Measurements from ENCODE around the gene ZSCAN1. TPM values are rescaled to one million over a fixed set of nuclear protein-coding genes. Genes with fewer than 3 reads are reported as not detected.

Gene ZSCAN1
- total RNA-seq, 4 donors from 2014 or later: 0.23 TPM; not detected in 3

DNA sequence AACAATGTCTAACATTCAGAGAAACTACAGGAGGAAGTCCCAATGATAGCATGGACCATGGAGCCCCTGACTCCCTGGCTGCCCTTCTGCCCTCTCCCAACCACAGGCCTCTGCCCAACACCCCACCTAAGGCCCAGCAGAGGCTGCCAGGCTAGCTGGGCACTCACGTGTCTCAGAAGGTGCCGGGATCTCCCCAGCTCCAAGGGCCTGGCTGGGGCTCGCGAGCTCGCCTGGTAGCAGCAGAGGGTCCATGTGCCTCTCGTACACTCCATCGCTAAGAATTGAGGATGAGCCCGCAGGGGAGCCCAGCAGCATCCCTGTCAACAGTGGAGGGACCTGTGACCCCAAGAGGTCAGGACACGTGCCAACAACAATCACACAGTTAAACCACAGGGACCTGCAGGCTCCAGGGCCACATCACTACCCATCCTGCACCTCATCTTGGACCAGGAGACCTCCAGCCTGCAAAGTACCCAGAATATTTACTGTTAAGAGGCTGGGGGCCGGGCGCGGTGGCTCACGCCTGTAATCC is 54.8 kb downstream of the ZSCAN1 start:
- WGBS, 2 donors: 94 to 98% methylated on average over 12 to 13 of the region's 13 CpGs
- no peak for DNase-seq (ENCODE audit: low spot score in 2 of 2)
- TF ChIP-seq, protein P1, sequence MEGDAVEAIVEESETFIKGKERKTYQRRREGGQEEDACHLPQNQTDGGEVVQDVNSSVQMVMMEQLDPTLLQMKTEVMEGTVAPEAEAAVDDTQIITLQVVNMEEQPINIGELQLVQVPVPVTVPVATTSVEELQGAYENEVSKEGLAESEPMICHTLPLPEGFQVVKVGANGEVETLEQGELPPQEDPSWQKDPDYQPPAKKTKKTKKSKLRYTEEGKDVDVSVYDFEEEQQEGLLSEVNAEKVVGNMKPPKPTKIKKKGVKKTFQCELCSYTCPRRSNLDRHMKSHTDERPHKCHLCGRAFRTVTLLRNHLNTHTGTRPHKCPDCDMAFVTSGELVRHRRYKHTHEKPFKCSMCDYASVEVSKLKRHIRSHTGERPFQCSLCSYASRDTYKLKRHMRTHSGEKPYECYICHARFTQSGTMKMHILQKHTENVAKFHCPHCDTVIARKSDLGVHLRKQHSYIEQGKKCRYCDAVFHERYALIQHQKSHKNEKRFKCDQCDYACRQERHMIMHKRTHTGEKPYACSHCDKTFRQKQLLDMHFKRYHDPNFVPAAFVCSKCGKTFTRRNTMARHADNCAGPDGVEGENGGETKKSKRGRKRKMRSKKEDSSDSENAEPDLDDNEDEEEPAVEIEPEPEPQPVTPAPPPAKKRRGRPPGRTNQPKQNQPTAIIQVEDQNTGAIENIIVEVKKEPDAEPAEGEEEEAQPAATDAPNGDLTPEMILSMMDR (IDR thresholded peaks at IDR 0.05): no peak
- TF ChIP-seq POLR2A (IDR thresholded peaks at IDR 0.05): no peak
- no peak overlapping the region for H3K4me3 ChIP-seq (ENCODE audit: low read depth, poor library complexity, severe bottlenecking)
- intact Hi-C loops (cut with DNase I; ENCODE audit: low total_unique reads): no loop called here

- 97 to 100% methylated on average over 16 of the region's 16 CpGs for WGBS, 2 donors
Observed at GRCh38 chr19:58089846-58090245, 56.0 kb downstream of the ZSCAN1 start.

DNA sequence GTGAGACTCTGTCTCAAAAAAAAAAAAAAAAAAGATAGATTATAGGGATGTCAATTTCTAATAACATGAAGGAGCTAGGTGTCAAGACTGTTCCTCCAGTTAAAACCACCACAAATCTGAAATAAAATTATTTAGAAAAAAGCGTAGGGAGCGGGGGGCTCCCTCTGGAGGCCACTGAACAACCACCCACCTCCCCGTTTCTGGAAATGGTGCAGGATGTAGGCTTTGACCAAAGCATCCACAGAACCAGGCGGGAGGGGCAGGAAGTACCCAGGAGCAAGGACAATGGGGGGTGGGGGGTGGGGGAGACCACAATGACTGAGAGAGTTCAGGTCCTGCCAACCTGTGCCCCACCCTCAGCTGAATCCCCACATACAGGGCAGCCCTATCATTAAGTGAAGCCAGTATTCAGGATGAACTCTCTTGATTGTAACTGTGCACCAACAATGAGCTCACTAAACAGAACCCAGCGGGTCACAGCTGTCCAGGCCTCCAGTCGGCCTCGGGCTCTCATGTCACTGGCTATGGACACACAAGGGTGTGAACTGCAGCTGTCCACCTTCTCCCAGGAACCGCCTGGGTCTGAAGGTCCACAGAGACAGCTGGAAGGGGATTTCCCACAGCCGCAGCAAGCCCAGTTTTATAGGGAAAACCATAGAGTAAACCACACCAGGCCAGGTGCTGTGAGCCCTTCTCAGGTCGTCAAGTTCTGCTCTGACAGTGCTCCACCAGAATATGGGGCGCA is 57.6 kb downstream of the ZSCAN1 start:
- TF ChIP-seq, protein P1 (IDR thresholded peaks at IDR 0.05): no peak
- TF ChIP-seq POLR2A (IDR thresholded peaks at IDR 0.05): no peak
- intact Hi-C loops (cut with DNase I; ENCODE audit: low total_unique reads): loop anchor here (5.0 kb wide), 1 partner anchor 216 kb away; the partner anchor contains the start of gene ERVK3-1
- 83% methylated on average over 7 to 10 of the region's 11 CpGs for WGBS, 2 donors
- H3K4me3 ChIP-seq (ENCODE audit: low read depth, poor library complexity, severe bottlenecking): no peak overlapping the region
- no peak for DNase-seq (ENCODE audit: low spot score in 2 of 2)

More at GRCh38 chr19:58089846-58090245, 56.0 kb downstream of the ZSCAN1 start:
- intact Hi-C loops (cut with DNase I; ENCODE audit: low total_unique reads): loop anchor here (5.0 kb wide), 1 partner anchor 217 kb away; the partner anchor contains the start of gene ERVK3-1
- no peak overlapping the region for H3K4me3 ChIP-seq (ENCODE audit: low read depth, poor library complexity, severe bottlenecking)
- no peak for TF ChIP-seq POLR2A (IDR thresholded peaks at IDR 0.05)
- TF ChIP-seq, protein P1 (IDR thresholded peaks at IDR 0.05): no peak
- no peak for DNase-seq (ENCODE audit: low spot score in 2 of 2)

- H3K4me3 ChIP-seq (ENCODE audit: low read depth, poor library complexity, severe bottlenecking): no peak overlapping the region
- no peak for TF ChIP-seq POLR2A (IDR thresholded peaks at IDR 0.05)
- TF ChIP-seq, protein P1 (IDR thresholded peaks at IDR 0.05): no peak
- DNase-seq (ENCODE audit: low spot score in 2 of 2): no peak
- intact Hi-C loops (cut with DNase I; ENCODE audit: low total_unique reads): loop anchor here (5.0 kb wide), 1 partner anchor 214 kb away; the partner anchor contains the start of gene ERVK3-1
- 93% methylated on average over 7 of the region's 7 CpGs for WGBS, 2 donors
Observed at GRCh38 chr19:58093071-58093470, 59.2 kb downstream of the ZSCAN1 start.

GRCh38 chr19:58095328-58095727 is 61.5 kb downstream of the ZSCAN1 start:
- TF ChIP-seq, protein P1 (IDR thresholded peaks at IDR 0.05): no peak
- no peak for TF ChIP-seq POLR2A (IDR thresholded peaks at IDR 0.05)
- WGBS, 2 donors: 95 to 99% methylated on average over 10 of the region's 10 CpGs
- no peak for DNase-seq (ENCODE audit: low spot score in 2 of 2)
- intact Hi-C loops (cut with DNase I; ENCODE audit: low total_unique reads): no loop called here
- H3K4me3 ChIP-seq (ENCODE audit: low read depth, poor library complexity, severe bottlenecking): no peak overlapping the region
